ENCODE data around the gene GPAM. TPM values are rescaled to one million over a fixed set of nuclear protein-coding genes. Genes with fewer than 3 reads are reported as not detected.
"Not testable (repeated sequence)": the region's sequence is repeated elsewhere in the genome, so short reads cannot be mapped to it uniquely, and the experiment has no call there.

The GPAM gene
- total and polyA plus RNA-seq, 9 of the 15 experiments (the other 6 are each of a cell fraction or from before 2014, with no cell fraction given) = 3.5 to 7.5 (median 5.5) TPM

- no peak for ATAC-seq
- H3K9me3 ChIP-seq (replicated peaks; ENCODE audit: control insufficient read depth, insufficient read depth, low read depth, low read length) = no peaks in the 10 kb centered on the region
- intact Hi-C loops (cut with micrococcal nuclease) = no loop called here
- no peak for DNase-seq (ENCODE audit: extremely low read depth in 1 of 4, low spot score in 3 of 4)
- no peak overlapping the region for H3K27ac ChIP-seq (ENCODE audit: extremely low read depth, low read depth, low read length)
- H2AFZ ChIP-seq (ENCODE audit: low read depth, low read length) = no peak overlapping the region
- TF ChIP-seq ILK (tag; IDR thresholded peaks at IDR 0.05; ENCODE audit: borderline replicate concordance, low read depth) (no peak), MCM3 (IDR thresholded peaks at IDR 0.05) (no peak)
- H3K4me2 ChIP-seq (ENCODE audit: insufficient read depth, low read length) = no peak overlapping the region
- H3K27me3 ChIP-seq (ENCODE audit: control insufficient read depth in 2 of 2, insufficient read depth in 2 of 2, low read length in 2 of 2) = peaks cover 0 to 12% of the 10 kb centered on the region in 2 experiments; a peak in 2 of 5 replicates
- H3K79me2 ChIP-seq (ENCODE audit: control insufficient read depth, insufficient read depth, low read length) = no peaks in the 10 kb centered on the region
- no peaks in the 10 kb centered on the region for H3K9me1 ChIP-seq (ENCODE audit: control insufficient read depth, insufficient read depth, low read length)
- H3K9ac ChIP-seq (ENCODE audit: insufficient read depth in 1 of 2, low read depth in 2 of 2, low read length in 2 of 2) = no peak overlapping the region
- H3K4me3 ChIP-seq = no peak overlapping the region
- no peaks in the 10 kb centered on the region for H3K4me1 ChIP-seq (replicated peaks in 1 of 2; ENCODE audit: control insufficient read depth in 2 of 2, insufficient read depth in 2 of 2, low read length in 2 of 2)
- CTCF ChIA-PET (ENCODE audit: low intra/inter-chr PET ratio) = no interaction called here
- no peaks in the 10 kb centered on the region for H3K36me3 ChIP-seq (ENCODE audit: control insufficient read depth, insufficient read depth, low read length)
- no peak for FAIRE-seq
- no peaks in the 10 kb centered on the region for H4K20me1 ChIP-seq (replicated peaks; ENCODE audit: control insufficient read depth, insufficient read depth, low read length)
- POLR2A ChIA-PET = no interaction called here
- 35% methylated on average over 2 of the region's 2 CpGs for WGBS (ENCODE audit: insufficient coverage, low coverage, missing lambda C conversion rate)
- no TSS peak for BruUV-seq (replicated peaks)
- in situ Hi-C loops (cut with MboI) = no loop called here
Observed at GRCh38 chr10:112229096-112229495, 45.5 kb upstream of the GPAM start.

GRCh38 chr10:112228366-112229088, 45.0 kb upstream of the GPAM start:
- H3K36me3 ChIP-seq (ENCODE audit: control insufficient read depth, insufficient read depth, low read length); intact Hi-C loops (cut with micrococcal nuclease); H3K79me2 ChIP-seq (ENCODE audit: control insufficient read depth, insufficient read depth, low read length); DNase-seq (ENCODE audit: extremely low read depth in 1 of 4, low spot score in 3 of 4); POLR2A ChIA-PET; CTCF ChIA-PET (ENCODE audit: low intra/inter-chr PET ratio); ATAC-seq; H3K27ac ChIP-seq (ENCODE audit: extremely low read depth, low read depth, low read length); H3K9me1 ChIP-seq (ENCODE audit: control insufficient read depth, insufficient read depth, low read length); H3K9ac ChIP-seq (ENCODE audit: insufficient read depth in 1 of 2, low read depth in 2 of 2, low read length in 2 of 2); H4K20me1 ChIP-seq (replicated peaks; ENCODE audit: control insufficient read depth, insufficient read depth, low read length); H3K4me3 ChIP-seq; H2AFZ ChIP-seq (ENCODE audit: low read depth, low read length); H3K9me3 ChIP-seq (replicated peaks; ENCODE audit: control insufficient read depth, insufficient read depth, low read depth, low read length); FAIRE-seq; in situ Hi-C loops (cut with MboI); H3K4me2 ChIP-seq (ENCODE audit: insufficient read depth, low read length); H3K4me1 ChIP-seq (replicated peaks in 1 of 2; ENCODE audit: control insufficient read depth in 2 of 2, insufficient read depth in 2 of 2, low read length in 2 of 2); BruUV-seq (replicated peaks): not testable (repeated sequence)
- 0% methylated on average over 3 of the region's 3 CpGs for WGBS (ENCODE audit: insufficient coverage, low coverage, missing lambda C conversion rate)
- peaks cover 0 to 12% of the 10 kb centered on the region in 2 experiments; a peak in 2 of 5 replicates for H3K27me3 ChIP-seq (ENCODE audit: control insufficient read depth in 2 of 2, insufficient read depth in 2 of 2, low read length in 2 of 2)

Data from K562 (cell line).